MM.1S (cell line): ENCODE results near the gene CACHD1.
"Not testable (repeated sequence)": the region's sequence is repeated elsewhere in the genome, so short reads cannot be mapped to it uniquely, and the experiment has no call there.

Experiments
- CTCF ChIP-seq: fragments of 300-600 bp; sonication (generic); IDR thresholded peaks from 2 replicates; pipeline ENCODE4 v1.5.1; 2016; ENCODE audit warnings: antibody characterized with exemption, low read length, mixed read lengths
- EZH2 ChIP-seq: fragments of 300-600 bp; sonication (generic); optimal IDR thresholded peaks from 2 replicates; pipeline ENCODE3; 2017; ENCODE audit warnings: low read depth, mild to moderate bottlenecking, antibody characterized with exemption, low read length, mixed read lengths
- EZH2phosphoT487 ChIP-seq: fragments of 300-600 bp; sonication (generic); IDR thresholded peaks from 2 replicates; pipeline ENCODE4 v1.6.1; 2018; ENCODE audit warnings: antibody characterized with exemption, low read length

GRCh38 chr1:64740687-64741086 is 270.8 kb downstream of the CACHD1 start:
- TF ChIP-seq CTCF, EZH2phosphoT487, EZH2: not testable (repeated sequence)
